GM23338 (cell line): ENCODE measurements around the gene NLK.

ENCODE experiments used
- CREB1 ChIP-seq: fragments of 250-450 bp; sonication (Bioruptor Pico); IDR thresholded peaks from 2 replicates; pipeline ENCODE4 v1.5.0; 2020; ENCODE audit warnings: low read depth, mild to moderate bottlenecking, moderate library complexity
- TF ChIP-seq, protein P1 (sequence below): IDR thresholded peaks from one replicate; pipeline ENCODE4 v1.6.1; 2018; ENCODE audit warnings: antibody characterized with exemption; ENCODE audit not compliant: unreplicated experiment

DNA sequence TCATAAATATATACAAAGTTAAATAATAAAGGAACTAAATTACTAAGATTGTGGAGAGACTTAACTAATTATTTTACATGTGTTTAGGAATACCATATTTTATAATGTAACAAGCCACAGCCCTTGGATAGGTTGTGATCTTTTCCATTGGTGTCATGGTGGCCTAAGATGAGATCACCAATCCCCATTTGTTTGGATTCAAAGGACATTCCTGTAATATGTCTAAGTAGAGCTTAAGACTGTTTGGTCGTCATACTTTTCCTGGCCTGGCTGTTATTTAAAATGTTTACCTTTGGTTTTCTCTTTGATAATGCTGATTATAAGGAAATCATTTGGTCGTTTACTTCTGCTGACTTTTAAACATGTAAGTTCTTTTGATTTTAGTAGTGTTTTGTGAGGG lies 118.1 kb downstream of the NLK start:
- no peak for TF ChIP-seq CREB1
- TF ChIP-seq, protein P1, sequence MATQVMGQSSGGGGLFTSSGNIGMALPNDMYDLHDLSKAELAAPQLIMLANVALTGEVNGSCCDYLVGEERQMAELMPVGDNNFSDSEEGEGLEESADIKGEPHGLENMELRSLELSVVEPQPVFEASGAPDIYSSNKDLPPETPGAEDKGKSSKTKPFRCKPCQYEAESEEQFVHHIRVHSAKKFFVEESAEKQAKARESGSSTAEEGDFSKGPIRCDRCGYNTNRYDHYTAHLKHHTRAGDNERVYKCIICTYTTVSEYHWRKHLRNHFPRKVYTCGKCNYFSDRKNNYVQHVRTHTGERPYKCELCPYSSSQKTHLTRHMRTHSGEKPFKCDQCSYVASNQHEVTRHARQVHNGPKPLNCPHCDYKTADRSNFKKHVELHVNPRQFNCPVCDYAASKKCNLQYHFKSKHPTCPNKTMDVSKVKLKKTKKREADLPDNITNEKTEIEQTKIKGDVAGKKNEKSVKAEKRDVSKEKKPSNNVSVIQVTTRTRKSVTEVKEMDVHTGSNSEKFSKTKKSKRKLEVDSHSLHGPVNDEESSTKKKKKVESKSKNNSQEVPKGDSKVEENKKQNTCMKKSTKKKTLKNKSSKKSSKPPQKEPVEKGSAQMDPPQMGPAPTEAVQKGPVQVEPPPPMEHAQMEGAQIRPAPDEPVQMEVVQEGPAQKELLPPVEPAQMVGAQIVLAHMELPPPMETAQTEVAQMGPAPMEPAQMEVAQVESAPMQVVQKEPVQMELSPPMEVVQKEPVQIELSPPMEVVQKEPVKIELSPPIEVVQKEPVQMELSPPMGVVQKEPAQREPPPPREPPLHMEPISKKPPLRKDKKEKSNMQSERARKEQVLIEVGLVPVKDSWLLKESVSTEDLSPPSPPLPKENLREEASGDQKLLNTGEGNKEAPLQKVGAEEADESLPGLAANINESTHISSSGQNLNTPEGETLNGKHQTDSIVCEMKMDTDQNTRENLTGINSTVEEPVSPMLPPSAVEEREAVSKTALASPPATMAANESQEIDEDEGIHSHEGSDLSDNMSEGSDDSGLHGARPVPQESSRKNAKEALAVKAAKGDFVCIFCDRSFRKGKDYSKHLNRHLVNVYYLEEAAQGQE = no peak
